OCI-LY3 (cell line): ENCODE measurements around the gene MYO7A.

Experiments used
- EZH2phosphoT487 ChIP-seq: fragments of 200-600 bp; shearing (Covaris generic); IDR thresholded peaks from 2 replicates; pipeline ENCODE4 v1.6.1; 2018; ENCODE audit warnings: antibody characterized with exemption, mixed run types, low read depth
- TF ChIP-seq, protein P1 (sequence below): fragments of 200-600, 300-600 bp; sonication (generic); IDR thresholded peaks from 2 replicates; pipeline ENCODE4 v1.5.1; 2014; ENCODE audit warnings: antibody characterized with exemption, low read length, low read depth

DNA sequence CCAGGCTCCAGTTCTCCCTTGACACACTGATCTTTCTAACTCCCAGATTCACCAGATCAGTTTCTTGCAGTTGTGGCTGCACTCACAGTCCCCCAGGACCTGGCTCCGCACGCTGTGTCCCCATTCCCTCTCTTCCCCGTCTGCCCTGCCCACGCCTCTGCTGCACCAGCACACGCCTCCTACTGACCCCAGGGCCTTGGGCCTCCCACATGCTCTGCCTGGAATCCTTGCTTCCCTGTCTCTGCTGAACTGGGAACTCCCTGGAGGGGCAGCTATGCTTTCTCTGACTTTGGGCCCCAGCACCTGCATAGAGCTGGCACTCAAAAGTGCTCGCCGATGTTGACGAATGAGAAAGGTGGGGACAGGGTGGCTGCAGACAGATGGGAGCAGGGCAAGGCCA, 68.9 kb downstream of the MYO7A start:
- TF ChIP-seq, protein P1, sequence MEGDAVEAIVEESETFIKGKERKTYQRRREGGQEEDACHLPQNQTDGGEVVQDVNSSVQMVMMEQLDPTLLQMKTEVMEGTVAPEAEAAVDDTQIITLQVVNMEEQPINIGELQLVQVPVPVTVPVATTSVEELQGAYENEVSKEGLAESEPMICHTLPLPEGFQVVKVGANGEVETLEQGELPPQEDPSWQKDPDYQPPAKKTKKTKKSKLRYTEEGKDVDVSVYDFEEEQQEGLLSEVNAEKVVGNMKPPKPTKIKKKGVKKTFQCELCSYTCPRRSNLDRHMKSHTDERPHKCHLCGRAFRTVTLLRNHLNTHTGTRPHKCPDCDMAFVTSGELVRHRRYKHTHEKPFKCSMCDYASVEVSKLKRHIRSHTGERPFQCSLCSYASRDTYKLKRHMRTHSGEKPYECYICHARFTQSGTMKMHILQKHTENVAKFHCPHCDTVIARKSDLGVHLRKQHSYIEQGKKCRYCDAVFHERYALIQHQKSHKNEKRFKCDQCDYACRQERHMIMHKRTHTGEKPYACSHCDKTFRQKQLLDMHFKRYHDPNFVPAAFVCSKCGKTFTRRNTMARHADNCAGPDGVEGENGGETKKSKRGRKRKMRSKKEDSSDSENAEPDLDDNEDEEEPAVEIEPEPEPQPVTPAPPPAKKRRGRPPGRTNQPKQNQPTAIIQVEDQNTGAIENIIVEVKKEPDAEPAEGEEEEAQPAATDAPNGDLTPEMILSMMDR, result no peak
- TF ChIP-seq EZH2phosphoT487, result no peak
